Stimulated activated CD4-positive, alpha-beta T cell treated with anti-CD3 and anti-CD28 coated beads, Interleukin-15, amount 100 ng/mL, for 24 hours (primary cell): Measurements from ENCODE around the gene FBXL17.
"Not testable (repeated sequence)": the region's sequence is repeated elsewhere in the genome, so short reads cannot be mapped to it uniquely, and the experiment has no call there.

Experiments
- DNase-seq: peaks from one replicate; pipeline ENCODE4 v3.0.0-alpha.2; 2020

Gene FBXL17

DNA sequence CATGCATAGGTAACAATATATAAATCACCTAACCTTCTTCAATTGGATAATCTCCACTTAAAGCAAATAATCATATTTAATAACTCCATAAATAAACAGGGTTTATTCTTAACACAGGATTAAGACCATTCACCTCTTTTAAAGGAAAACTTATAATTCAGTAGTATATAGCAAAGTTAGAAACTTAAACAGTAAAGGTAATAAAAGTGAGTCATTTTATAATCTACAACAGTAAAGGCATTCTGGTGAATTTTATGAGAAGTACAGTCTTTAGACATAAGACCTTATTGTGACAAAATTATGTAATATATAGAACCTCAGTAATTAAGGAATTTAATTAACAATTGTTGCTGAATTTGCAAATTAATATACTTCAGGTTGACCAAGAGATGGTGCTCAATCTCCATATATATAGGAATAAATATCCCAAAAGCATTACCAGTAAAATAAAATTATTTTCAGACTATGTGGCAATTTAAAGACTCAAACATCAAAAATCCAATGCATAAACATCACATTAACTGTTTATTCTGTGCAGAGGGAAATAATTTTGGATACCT, 84.8 kb downstream of the FBXL17 start:
- no peak for DNase-seq

DNA sequence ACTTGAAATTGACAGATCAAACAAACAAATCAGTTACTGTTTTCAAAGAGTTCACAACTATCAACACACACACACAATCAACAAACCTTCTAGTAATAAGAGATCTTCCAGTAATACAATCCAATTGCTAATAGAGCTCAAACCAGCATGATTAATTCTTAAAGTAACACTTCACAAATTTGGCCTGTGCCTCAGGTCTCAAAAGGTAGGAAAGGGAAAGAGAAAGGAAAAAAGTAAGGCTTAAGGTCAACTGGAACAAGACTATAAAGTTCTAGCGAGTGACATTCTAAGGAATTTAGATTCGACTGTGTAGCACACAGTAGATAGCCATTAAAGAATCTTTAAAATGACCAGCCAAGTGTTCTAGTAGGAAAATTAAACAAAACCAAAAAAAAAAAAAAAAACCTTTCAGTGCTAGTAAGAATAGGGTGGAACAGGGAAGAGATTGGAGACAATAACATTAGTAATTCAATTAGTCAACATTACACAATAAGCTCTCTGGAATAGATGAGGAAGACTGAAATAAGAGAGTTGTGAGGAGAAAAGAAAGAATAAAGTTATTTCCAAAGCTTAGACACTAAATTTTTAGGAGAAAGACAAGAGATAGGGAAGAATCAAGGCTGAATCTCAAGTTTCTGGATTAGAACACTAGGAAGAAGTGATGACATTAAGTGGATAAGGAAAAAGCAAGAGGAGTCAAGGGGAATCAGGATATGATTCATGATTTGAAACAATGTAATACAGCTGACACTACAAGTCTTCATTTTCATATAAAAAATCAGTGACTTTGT, 86.1 kb downstream of the FBXL17 start:
- DNase-seq: no peak

DNA sequence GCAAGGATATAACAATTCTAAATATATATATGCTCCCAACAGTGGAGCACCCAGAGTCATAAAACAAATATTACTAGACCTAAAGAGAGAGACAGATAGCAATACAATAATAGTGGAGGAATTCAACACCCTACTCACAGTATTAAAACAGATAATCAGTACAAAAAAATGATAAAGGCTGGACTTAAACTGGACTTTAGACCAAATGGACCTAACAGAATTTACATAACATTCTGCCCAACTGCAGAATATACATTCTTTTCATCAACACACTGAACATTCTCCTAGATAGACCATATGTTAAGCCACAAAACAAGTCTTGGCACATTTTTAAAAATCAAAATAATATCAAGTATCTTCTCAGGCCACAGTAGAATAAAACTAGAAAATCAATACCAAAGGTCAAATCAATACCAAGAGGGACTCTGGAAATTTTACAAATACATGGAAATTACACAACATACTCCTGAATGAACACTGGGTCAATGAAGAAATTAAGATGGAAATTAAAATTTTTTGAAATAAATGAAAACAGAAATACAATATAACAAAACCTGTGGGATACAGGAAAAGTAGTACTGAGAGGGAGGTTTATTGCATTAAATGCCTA, 100.8 kb downstream of the FBXL17 start:
- DNase-seq: no peak

DNA sequence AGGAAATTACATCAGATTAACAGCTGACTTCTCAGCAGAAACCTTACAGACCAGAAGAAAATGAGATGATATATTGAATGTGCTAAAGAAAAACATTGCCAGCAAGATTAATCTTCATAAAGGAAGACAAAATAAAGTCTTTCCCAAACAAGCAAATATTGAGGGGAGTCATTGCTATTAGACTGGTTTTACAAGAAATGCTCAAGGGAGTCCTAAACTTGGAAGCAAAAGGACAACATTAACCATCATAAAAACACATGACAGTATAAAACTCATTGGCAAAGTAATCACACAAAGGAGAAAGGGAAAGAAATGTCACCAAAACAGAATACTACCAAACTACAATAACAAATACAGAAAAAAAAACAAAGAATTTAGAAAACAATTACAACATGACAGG, 101.7 kb downstream of the FBXL17 start:
- no peak for DNase-seq

DNA sequence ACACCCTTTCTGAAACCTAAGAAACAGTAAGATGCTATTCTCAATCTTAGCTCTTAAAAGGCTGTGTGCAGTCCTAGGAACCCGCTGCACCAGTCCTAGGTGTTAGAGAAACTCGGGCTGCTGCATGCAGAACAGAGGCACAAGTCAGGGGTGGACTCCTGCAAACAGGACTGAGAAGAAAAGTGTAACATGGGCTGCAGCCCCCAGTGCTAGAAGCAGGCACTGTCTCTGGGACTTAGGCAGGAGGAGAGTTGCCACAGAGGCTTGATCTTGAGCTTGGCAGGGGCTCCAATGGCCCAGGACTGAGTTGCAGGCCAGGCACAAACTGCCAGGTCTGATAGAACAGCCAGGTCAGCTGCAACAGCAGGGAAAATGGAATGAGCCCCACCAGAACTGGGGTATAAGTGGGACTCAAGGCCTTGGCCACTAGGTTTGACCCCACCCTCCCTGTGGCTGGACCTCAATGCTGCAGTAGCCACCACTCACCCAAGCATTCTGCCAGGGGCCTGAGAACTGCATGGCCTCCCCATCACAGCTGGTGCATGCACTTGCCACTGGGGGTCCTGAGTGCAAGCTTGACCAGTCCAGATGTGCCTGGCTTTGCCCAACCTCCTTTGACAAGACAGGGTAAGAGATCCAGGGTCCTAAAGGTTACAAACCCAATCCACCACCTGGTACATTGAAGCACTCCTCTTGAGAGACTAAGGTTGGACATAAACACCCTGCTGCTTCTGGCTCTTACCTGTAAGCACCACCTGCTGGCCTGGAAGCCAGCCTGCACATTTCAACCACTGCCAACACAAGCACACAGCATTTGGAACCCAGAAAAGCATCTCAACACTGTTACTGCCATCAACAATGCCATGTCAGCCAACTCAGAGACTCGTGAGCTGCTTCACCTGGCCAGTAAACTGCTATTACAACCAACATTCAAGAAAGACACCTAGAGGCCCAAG, 103.3 kb downstream of the FBXL17 start:
- DNase-seq: no peak

DNA sequence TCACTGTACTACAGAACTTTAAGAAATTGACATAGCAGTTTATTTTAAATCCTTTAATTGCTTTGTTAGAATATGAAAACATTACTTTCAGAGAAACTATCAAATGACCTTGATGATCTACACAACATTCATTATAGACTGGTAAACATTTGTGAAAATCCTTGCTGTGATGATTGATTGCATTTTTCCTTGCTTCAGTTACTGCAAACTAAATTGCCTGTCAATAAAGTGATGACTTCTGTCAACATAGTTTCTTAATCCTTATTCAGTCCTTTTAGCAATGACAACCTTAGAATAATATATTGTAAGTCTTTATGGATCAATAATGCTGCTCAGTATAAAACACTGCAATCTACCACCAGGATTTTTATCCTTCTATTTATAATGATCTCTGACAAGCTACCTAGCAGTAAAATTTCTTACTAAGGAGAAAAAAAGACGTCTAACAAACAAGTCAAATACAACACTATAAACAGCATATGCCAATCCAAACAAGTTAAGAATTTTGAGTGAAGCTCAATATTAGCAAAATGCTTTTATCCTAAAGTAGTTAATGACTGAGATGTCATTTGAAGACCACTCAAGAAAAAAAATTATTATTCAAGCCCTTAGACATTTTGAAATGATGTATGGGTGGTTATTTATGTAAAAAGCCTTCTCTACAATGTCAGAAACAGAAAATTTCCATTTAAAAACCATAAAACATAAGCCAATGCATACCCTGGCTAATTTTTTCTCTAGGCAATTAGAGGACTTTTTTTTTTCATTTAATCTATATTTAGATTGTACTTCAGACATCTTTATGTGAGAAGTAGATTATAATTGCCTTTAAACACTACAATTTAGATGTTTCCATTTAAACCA, 105.5 kb downstream of the FBXL17 start:
- no peak for DNase-seq

DNA sequence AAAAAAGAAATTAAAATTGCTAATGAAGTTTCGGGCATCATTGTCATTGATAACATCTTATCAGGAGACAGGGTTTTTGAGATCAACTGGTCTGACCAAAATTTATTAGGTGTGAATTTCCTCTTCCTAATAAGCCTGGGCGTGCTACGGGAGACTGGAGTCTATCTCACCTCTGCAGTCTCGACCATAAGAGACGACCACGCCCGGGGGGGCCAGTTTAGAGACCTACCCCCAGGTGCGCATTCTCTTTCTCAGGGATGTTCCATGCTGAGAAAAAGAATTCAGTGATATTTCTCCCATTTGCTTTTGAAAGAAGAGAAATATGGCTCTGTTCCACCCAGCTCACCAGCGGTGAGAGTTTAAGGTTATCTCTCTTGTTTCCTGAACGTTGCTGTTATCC, 107.8 kb downstream of the FBXL17 start:
- DNase-seq: not testable (repeated sequence)

DNA sequence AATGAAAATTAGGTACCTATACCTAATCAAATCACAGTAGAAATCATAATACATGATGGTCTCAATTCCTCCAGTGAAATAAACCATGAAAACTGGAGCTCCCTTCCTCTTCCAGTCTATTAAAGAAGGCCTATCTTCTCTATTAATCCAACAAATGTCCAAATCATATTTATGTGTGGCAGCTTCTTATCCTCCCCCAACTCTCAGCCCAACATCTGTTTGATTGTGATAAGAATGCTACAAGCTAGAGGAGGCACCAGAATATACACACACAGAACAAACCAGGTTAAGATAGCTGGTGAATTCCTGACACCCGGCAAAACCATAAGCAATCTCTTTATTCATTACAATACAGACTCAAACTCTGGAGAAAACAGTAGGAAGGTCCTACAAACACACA, 110.8 kb downstream of the FBXL17 start:
- no peak for DNase-seq

DNA sequence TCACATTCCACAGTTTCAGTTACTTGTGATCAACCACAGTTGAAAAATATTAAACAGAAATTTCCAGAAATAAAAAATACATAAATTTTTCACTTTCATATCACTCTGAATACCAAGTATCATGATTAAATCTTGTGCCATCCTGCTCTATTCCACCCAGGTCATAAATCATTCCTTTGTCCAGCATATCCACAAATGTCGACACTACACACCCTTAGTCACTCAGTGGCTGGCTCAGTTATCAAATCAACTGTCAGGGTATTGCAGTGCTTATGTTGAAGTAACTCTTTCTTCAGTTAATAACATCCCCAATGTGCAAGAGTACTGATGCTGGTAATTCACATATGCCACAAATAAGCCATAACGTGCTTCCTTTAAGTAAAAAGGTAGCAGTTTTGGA, 115.7 kb downstream of the FBXL17 start:
- no peak for DNase-seq

DNA sequence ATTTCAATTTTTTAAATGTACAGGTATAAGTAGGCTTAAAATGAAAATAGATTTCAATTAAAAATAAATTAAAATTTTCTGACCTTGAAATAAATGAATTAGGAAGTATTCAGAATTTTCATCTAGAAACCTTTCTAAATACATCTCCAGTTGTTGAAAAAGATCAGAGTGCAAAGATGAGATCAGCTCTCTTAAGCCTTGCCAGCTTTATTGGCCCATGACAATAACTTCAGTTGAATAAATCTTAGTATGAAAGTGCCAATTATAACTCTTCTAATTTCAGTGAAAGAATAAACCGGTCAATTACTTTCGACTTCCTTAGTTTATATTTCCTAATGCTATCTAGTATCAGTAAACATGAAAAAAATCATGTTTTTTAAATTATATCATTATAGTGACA, 117.4 kb downstream of the FBXL17 start:
- no peak for DNase-seq

DNA sequence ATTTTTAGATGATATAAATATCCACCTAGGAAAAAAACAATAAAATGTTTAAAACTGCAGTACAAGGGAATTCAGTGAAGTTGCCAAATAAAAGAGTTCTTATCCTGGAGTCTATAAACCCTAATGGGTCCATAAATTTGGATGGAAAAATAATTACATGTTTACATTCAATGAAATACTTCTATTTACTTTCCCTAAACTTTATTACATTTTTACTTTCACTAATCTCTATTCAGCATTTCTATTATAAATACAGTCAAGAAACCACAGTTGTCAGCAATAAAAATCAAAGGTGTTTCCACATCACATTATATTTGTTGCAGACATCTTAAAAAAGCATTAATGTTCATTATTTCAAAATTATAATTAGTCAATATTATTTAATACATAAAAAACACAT, 118.6 kb downstream of the FBXL17 start:
- DNase-seq: no peak

DNA sequence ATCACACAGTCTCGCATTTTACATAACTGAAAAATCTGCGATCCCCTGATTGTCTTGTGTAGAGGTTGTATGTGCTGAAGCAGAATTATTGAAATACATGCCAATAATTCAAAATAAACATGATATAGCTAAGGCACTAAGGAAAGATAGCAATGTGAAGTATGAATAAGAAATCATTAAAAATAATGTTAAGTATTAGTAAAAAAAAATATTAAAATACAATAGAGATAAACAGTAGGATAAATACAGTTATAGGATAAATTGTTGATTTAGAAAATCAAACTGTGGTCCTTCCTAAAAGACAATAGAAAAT, 121.1 kb downstream of the FBXL17 start:
- DNase-seq: no peak

DNA sequence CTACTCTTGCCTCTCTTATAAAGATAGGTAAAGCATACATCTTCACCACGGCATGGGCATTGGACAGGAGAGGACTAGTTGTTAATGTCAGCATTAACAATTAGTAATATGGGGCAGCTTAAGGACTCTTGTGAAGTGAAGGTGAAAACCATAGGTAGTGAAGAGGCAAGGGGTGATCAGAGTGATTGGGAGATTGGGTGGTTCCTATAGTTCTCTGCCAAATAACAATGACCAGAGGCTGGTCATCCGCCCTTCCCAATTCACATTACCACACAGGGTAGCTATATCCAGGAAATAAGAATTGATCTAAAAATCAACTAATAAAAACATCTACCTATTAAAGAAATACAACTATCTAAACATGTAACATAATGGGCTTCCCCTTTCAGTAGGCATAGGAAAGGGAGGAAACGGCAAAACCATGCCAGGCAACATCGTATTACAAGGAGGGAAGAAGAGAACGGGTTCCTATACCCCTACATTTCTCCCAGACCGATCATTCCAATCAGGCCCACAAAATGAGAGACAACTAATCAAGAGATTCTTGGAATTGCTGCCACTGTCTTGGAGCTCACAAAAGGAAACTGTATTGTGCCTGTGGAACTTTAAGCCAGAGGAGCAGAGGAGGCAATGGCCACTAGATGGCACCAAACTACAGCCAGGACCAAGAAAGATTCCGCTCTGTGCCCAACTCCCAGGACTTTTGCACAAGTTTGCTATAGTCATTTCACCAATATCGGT, 121.6 kb downstream of the FBXL17 start:
- DNase-seq: peak; percentile 72

DNA sequence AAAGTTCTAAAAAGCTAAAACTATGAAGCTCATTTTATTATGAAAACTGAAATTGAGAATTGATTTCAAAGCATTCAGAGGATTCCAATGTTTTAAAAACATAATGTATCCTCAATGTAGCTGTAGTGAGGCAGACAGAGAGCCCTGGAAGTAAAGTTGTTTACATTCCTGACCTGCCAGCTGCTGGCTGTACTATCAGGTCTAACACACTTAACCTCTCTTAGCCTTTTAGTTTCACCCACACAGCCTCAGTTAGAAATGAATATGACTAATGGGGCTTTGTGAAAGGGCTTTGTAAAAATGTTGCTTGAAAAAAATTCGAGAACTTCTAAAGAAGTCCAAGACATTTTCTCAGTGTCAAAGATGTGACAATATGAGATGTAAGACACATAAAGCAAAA, 122.6 kb downstream of the FBXL17 start:
- no peak for DNase-seq

DNA sequence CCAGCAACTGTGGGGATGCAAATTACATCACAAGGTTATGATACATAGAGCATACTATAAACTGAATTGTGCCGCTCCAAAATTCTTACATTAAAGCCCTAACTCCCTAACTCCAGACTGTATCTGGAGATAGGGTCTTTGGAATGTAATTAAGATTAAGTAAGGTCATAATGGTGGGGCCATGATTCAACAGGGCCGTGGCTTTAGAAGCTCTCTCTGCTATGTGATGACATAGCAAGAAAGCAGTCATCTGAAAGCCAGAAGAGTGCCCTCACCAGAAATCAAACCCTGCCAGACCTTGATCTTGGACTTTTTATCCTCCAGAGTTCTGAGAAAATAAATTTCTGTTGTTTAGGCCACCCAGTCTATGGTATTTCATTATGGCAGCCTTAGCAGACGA, 123.9 kb downstream of the FBXL17 start:
- no peak for DNase-seq

DNA sequence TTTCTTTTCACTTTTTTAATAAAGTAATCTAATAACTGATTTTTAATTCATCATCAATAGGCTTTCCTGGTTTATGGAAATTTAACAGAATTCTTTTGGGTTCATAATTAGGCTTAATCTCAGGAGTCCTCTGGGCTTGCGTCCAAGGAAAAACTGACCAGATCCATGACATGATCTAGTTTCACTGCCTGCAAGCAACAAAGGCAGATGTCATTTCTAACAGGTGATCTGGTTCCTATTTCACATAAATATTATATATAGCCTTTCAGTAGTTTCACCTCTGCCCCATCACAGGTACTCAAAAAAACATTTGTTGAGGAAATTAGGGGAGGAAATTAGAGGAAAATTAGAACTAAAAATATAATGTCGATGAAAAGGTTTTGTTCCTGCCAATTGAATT, 126.4 kb downstream of the FBXL17 start:
- no peak for DNase-seq

DNA sequence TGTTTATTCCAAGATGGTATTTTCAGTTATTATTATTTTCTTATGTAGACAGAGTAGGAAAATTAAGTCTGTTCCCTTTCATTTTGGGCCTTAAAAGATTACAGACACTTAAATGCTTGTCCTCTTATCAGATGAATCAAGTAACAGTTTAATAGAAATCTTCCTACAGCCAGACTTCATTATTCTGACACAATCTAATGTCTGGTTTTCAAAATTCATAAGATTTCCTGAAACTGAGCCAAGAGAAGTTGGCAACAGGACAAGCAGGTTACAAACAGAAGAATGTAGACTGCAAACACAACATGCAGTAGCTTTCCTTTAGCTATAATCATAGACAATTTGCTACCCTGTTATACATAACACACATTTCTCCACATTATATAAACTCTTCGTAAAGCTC, 130.5 kb downstream of the FBXL17 start:
- no peak for DNase-seq

DNA sequence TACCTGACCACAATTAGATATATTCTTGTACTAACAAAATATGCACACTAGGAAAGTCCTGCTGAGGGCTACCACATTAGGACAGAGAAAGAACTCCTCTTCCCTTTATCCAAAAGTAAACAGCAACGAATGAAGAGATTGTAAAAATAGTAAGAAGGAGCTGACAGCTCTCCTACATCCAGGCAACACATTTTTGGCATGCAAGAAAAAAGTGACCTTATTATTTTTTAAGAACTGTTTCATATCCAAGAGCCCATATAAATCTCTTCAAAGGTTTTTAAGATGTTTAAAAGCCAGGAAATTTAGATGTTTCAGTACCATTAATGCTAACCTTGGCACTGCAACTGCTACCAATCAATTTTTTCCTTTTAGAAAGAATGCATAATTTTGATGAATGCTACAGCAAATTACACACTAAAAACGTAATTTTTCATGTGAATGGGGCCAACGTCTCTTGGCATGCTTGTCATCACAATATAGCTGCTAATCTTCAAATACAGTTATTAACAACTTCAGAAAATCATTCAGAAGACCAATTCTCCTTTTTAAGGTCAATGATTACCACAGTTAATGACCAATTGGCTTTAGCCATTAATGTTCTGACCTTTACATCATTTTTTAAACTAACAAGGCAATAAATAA, 132.0 kb downstream of the FBXL17 start:
- no peak for DNase-seq

DNA sequence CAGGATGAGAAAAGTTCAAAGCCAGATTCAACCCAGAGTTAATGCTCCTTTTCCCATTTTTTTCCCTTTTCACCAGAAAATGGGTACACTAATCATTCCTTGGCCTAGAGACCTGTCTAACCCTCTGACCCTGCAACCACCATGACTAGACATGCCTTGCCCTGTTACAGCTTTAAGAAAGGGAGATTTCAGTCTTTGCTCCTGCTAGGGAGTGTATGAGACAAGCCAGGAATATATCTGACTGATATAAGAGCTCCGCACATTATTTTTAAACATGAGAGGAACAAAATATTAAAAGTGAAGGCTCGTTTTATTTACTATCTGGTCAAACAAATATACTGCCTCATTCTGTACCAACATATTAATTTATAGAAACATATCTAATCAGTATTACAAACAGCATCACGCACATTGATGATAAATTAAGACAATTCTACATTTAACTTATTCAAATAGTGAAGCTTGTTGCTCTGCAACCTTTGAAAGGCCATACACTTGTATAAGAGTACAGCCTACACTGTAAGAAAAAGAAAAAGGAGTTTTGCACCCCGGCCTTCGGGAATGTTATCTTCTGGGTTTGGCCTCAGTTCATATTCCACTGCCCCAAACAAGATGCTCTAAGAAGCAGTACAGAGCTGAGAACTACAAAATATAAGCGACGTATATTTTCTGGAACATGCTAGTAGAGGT, 132.7 kb downstream of the FBXL17 start:
- no peak for DNase-seq
